Measurements from ENCODE around the gene E4F1.
"Not testable (repeated sequence)": the region's sequence is repeated elsewhere in the genome, so short reads cannot be mapped to it uniquely, and the experiment has no call there.

Gene E4F1

DNA sequence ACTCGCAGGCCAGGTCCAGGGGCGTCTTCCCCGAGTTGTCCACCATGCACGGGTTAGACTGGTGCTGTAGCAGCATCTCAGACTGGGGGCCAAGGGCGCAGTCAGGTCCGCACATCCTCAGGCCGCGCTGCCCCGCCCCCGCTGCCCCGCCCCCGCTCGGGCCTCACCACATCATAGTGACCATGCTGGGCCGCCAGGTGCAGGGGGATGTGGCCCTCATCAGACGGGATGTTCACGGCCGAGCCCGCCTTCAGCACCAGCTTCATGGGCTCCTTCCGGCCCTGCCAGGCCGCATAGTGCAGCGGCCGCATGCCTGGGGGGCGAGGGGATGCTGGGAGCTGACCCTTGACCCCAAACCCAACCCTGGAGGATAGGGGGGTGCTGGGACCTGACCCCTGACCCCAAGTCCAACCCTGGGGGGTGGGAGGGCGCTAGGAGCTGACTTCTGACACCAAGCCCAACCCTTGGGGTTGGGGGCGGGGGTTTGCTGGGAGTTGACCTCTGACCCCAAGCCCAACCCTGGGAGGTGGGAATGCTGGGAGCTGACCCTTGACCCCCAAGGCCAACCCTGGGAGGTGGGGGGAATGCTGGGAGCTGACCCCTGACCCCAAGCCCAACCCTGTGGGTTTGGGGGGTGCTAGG is 34.0 kb upstream of the E4F1 start:
- DNase-seq, result no peak

DNA sequence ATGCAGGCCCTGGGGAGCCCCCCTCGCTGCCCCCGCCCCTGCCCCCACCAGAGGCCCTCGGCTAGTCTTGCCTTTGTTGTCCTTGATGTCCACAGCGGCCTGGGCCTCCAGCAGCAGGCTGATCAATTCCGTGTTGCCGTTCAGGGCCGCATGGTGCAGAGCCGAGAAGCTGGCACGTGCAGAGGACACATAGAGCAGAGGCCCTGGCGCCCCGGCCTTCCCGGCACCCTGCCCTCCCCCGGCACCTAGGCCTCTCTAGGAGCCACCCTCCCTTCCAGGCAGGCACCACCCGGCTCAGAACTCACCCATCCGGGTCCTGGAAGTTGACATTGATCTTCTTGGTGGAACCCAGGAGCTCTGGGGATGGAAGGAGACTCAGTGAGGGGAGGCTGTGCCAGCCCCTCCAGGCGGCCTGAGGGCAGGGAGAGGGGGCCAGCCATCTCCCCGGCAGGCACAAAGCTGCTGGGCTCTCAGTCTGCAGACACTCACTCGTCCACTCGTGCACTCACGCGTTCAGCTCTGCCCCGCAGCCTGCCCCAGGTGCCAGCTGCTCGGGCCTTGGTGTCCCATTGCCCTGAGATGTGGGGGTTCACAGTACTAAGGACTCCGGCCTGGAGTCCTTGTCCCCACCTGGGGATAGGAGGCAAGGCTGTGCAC is 33.3 kb upstream of the E4F1 start:
- DNase-seq, result no peak

DNA sequence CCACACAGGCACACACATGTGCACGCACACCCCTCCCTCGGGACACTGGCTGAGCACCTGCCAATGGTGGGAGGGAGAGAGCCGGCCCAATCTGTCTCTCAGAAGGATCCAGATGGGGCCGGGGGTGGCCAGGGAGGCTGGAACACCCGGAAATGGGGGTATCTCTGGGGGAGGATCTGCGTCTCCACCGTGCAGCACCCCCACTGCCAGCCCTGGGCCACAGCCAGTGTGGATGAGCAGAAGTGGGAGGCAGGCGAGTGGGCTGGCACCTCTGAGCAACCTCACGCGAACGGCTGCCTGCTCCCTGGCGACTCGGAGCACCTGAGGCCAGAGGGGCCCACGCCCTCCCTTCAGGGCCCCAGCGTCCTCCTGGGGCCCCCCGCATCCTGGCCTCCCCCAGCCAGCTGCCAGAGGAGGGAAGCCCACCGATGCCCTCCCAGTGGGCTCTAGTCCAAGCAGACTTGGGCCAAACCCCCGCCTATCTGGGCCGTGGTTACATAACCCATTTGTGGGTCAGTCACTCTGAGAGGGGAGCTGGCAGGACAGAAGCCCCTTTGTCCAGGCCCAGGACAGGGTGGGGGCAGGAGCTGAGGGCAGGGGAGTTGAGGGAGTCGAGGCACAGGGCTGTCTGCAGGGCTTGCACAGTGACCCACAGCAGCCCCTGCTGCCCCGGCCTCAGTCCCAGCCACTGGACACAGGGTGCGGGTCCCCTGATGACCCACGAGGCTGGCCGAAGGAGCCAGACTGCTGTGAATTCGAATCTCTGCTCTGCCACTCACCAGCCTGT is 32.5 kb upstream of the E4F1 start:
- no peak for DNase-seq

DNA sequence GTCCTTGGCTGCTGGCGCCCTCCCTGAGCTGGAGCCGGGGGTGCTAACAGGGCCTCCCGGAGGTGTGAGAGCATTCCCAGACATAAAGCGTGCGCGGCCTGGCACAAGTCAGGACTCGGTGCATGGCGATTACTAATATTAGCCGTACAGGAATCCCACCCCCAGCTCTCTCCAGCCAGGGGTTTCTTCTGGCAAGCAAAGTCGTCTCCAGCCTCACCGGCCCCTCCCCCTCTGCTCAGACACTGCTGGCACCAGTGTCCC is 32.0 kb upstream of the E4F1 start:
- no peak for DNase-seq

DNA sequence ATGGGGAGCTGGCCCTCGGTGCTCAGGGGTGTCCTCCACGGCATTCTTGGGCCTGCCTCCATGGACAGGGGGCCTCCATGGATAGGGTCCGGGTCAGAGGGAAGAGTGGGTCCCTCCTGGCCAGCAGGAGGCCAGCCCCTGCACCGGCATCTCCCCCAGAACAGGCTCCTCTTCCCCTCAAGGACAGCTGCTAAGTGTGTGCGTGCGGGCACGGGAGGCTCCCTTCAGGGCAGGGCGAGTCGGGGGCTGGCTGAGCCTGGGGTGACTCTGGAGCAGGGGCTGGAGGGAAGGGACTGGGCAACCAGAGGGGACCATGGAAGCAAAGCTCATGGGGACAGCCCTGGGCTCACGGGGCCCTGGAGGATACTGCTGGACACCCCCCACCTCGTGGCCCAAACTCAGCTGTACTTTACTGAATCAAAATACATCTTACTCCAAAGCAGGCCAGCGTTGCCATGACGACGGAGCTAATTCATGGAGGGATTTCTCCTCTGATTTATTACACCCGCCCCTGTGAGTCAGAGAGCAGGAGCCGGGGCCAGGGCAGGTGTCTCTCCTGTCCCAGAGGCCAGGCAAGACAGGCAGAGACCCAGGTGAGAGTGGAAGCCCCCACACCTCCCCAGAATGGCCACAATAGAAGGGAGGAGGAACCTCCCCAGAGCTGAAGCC is 29.1 kb upstream of the E4F1 start:
- DNase-seq, result no peak

DNA sequence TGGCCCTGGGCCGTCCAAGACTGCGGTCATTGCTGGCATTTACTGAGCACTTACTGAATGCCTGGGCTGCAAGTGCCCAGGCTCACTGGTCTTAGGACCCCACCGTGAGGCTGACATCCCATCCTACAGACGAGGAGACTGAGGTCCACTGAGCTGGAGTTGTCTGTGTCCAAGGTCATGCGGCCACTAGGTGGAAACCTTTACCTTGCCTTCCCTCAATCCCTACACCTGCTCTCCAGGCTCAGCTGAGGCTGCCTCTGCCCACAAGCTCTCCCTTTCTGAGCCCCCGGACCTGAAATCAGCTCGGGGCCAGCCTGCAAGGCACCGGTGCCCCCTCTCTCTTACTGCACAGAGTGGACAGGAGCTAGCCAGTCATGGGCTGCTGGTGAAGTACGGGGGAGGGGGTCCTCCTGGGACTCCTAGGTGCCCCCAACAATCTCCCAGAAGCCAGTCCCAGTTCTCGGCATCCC is 28.5 kb upstream of the E4F1 start:
- peak; percentile 25 to 71 for DNase-seq

DNA sequence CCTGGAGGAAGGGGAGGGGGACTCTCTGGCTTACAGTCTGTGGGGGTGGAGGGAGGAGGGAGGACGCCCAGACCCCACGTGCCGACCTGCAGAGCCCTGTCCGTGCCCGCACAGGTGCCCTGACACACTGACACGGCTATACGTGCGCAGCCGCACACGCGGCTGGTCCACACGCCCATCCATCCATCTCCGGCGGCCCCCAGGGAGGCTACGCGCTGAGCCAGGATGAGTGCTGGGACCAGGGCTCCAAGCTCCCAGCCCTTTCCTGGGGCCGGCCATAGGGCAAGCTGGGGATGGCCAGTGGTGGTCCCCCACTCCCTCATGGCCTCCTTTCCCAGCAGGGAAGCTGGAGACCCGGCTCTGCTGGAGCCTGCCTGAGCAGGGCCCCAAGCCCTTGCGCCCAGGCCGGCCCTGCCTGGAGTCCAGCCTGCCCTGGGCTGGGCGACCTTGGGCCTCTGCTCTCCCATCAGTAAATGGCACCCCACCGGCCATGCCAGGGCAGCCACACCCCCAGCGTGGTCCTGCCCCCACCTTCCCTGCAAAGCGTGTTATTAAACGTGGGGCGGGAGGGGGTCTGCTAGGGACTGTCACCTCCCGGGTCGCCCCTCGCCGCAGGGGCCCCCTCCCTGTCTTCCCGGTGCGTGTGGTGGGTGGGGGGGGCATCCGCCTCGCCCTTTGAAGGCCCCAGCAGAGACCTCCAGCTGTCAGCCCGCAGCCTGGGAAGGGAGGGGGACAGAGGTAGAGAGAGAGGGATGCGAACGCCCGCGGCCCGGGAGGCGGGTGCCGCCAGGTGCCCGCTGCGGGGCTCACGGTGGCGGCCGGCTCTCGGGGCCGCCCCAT is 27.8 kb upstream of the E4F1 start:
- no peak for DNase-seq

DNA sequence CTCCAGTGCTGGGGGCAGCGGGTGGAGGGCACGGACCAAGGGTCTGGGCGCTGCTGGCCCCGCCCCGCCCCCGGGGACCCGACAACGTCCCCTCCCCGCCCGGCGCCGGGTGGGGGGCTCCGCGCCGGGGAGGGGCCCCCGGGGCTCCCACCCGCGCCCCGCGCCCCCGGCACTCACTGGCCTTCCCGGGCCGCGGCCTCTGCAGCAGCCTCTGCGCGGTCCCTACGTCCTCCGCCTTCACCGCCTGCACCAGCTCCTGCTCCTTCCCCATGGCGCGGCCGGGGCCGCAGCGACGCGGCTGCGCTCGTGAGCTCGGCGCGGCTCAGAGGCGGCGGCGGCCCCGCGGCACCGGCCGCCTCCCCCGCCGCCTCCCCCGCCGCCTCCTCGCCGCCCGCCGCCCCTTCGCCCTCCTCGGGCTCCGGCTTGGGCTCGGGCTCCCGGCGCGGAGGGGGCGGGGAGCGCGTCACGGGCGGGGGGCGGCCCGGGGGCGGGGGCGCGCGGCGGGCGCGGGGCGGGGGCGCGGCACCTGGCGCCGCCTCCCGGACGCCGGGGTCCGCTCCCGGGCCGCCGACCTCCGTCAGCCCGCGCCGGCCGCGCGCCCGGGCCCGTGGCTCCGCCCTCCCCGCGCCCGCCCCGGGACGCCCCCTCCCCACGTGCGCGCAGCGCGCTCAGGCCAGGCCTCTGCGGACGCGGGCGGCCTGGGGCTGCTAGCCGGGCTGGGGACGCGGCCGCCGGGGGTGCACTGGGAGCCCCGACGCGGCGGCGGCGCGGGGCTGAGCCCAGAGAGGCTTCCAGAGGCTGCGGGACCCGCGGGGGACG is 27.0 kb upstream of the E4F1 start, which contains the start of gene CASKIN1:
TSS of gene CASKIN1 (minus strand) at position 444 of the 819 bp plus-strand sequence. CDS start at position 271, 173 bp downstream.
- peak in 1 of 2 experiments; percentile 49 for DNase-seq

DNA sequence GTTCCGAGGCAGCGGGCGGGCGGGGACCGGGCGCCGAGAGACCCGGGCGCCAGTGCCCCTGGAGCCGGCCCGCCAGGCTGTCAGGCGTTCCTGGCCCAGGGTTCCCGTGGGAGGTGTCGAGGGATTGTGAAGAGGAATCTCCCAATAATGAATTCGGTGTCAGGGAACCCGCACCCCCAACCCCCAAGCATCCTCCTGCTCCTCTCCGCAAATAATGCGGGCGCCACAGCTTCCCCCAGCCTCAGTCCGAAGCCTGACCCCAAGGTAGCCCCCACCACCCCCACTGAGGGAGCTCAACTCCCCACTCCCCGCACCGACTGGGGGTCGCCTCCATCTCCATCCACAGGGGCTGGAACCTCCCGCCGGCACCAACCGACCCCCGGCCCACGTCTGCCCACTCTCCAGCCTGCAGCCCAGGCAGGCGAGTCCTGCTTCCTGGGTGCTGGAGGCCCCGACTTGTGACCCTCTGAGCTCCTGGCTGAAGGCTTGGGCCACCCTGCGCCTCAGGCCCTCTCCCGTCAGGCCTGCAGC is 26.3 kb upstream of the E4F1 start:
- DNase-seq, result no peak

DNA sequence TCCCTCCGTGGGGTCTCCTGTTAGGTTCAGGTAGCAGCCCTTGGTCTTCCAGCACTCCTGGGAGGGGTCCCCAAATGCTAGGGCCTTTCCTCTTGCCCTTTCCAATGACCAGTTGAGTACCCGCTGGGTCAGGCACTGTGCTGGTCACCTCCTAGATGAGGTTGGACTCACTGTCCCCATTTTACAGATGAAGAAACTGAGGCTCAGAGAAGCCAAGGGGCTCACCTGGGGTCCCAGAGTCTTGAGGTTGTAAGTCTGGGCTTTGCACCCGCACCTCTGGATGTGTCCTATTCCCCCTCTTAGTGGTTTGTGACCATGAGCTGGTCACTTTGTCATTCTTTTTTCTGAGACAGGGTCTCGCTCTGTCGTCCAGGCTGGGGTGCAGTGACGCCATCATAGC is 25.6 kb upstream of the E4F1 start:
- no peak for DNase-seq

DNA sequence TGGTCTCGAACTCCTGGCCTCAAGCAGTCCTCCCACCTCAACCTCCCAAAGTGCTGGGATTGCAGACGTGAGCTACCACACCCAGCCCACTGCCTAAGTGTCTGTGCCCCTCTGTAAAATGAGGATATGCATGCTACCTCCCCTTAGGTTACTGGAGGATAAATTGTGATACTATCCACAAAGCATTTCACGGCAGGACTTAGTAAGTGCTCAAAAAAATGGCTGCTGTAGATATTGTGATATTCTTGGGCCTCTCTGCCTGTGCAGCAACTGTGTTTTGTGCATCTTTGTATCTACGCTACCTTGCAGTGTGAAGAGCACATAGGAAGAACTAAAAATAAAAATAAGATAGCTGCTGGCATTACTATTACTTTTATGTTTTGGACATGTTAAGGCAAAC is 25.1 kb upstream of the E4F1 start:
- no peak for DNase-seq

DNA sequence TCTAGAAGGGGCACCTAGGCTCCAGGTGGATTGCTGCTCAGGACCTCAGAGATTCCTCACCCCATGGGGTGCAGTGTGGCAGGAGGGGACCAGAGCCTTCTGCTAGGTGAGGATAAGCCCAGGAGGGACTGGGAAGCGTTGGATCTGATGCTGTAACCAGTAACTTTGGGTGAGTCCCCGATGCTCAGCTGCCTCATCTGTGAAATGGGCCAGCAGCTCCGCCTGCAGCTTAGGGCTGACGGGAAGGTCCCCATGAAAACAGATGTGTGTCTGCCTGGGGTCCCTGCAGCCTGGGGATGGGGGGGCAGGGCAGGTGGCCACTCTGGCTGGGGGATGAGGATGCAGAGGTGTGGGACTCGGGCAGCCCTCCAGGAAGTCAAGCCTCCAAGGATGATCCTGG is 24.3 kb upstream of the E4F1 start:
- DNase-seq, result no peak

DNA sequence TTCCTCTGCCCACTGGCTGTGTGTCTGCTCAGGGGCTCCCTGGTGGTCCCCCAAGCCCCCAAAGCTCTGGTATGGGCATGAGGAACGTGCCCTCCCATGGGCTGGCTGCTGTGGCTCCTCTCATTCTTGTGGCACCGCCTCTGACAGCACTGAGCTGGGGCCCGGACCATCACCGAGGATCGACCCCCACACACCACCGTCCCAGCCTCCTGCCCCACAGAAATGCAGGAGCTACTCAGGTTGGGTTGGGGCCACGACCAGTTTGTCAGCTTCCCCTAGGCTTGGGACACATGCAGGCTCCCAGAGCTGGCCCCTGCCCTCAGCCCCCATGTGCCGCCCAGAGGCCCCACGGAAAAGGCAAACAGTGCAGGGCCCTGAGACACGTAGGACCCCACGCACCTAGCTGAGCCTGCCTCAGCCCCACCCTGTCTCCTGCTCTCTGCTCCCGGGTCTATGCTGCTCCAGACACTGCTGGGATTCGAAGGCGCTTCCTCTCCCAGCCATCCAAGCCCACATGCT is 23.7 kb upstream of the E4F1 start:
- DNase-seq, result no peak

DNA sequence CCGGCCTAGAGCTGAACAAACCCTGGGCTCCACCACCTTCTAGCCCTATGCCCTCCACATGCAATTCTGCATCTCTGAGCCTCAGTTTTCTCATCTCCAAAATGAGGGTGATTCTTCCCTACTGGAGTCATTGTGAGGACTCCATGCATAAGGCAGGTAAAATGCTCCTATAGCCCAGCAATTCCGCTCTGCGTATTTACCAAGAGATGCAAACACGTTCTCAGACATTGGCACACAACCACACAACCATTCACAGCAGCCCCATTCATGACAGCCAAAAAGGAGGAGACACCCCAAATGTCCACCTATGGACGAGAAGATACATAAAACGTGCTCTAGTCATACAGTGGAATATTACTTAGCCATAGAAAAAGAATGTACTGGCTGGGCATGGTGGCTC is 23.1 kb upstream of the E4F1 start:
- no peak for DNase-seq

DNA sequence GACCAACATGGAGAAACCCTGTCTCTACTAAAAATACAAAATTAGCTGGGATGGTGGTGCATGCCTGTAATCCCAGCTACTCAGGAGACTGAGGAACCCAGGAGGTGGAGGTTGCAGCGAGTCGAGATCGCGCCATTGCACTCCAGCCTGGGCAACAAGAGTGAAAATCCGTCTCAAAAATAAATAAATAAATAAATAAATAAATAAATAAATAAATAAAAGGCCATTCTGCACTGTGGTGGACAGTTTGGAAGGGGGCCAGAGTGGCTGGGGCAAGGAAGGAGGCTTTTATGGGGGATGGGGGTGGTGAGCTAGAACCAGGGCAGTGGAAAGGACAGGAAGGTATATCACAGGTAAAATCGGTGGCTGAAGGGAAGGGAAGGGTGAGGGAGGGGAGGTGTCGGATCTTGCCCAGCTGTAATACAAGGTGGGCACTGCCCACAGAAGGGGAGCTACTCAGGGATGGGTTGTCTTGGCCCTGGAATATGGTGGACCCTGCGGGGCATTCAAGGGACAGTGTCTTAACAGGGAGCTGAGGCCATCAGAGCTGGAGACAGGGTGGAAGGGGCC is 20.2 kb upstream of the E4F1 start:
- not testable (repeated sequence) for DNase-seq

DNA sequence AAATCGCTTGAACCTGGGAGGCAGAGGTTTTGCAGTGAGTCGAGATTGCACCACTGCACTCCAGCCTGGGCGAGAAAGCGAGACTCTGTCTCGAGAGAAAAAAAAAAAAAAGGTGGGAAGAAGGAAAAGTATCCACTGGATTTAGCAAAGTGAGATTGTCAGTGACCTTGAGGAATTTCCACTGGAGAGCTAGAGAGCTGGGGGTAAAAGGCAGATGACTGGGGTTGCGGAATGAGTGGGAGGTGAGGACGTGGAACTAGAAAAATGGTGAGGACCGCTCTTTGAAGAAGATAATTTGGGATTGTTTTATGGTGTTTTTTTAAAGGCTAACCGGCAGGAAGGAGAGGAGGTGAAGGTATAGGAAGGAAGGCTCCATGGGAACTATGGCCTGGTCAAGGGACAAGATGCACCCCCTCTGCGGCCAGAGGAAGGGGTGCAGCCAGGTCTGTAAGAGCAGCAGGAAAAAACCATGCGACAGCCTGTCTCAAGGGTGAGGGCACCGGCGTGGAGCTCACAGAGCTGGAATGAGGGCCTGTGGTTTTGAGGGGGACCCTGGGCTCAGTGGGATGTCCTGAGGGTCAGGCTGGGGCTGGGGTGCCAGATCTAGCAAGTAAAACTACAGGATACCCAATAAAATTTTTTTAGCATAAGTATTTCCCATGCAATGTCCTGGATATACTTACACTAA is 18.8 kb upstream of the E4F1 start:
- DNase-seq, result no peak

DNA sequence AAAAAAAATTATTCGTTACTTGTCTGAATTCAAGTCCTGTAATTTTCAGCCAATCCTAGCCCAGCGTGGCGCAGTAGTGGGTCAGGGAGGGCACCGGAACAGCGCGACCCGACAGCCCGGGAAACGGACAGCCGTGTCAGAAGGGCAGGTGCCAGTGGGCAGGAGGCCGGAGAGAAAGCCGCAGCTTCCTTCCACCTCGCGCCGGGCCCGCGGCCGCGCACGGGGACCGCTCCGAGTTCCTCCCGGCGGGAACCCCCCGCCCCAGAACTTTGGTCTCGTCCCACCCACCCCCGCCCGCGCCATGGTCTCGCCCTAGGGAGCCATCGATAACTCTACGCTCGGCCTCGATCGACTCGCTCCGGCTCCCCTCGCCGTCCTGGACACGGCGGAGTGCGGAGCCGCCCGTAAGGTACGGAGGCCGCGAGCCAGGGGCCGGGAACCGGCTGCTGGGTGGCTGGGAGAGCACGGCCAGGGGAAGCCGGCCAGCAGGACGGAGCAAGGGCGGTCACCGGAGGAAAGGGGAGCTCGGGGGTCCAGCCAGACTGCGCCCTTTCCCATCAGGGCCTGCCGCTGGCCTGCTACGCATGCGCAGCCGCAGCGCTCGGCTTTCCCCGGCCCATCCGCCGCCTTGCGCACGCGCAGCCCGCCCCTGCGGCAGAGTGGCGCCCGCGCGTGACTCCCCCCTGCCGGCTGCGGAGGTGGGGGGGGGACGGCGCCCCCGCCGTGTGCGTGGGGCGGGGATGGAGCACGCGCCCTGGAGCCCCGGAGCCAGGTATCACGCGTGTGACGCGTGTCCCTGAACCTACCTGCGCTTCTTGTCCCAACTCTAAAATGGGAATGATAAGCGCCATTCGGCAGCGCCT is 18.1 kb upstream of the E4F1 start, which contains the start of gene MLST8:
TSS of gene MLST8 (plus strand) at position 351 of the 863 bp plus-strand sequence. CDS start 632 bp downstream, outside the sequence.
- peak; percentile 38 to 84 for DNase-seq

DNA sequence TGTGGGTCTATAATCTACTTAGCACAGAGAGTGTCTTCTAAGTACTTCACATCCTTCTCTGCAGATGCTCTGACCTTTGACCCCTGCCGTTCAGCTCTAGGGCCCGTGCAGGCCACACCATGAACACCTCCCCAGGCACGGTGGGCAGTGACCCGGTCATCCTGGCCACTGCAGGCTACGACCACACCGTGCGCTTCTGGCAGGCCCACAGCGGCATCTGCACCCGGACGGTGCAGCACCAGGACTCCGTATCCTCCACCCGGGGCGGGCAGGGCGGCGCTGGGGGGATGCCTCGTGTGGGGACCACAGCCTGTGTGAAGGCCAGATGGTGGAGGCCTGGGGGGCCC is 17.5 kb upstream of the E4F1 start:
- no peak for DNase-seq

DNA sequence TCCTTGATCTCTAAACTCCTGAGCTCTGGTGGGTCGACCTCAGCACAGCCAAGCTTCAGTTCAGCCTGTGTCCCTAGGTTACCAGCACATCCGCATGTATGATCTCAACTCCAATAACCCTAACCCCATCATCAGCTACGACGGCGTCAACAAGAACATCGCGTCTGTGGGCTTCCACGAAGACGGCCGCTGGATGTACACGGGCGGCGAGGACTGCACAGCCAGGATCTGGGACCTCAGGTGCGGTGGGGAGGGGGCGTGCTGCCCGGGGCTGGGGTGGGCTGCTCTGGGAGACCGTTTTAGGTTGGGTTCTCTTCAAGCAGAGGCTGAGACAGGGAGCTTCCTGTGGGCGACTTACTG is 17.0 kb upstream of the E4F1 start:
- no peak for DNase-seq

Data from NCI-H526 (cell line).